GM23248 (cell line): ENCODE data around the gene GRIK3. TPM values are rescaled to one million over a fixed set of nuclear protein-coding genes. Genes with fewer than 3 reads are reported as not detected.

Experiments
- DNase-seq: peaks from one replicate; pipeline ENCODE4 v3.0.0-alpha.2; 2015
- H2AFZ ChIP-seq: fragments of 200-600 bp; sonication (generic); 2 replicates; pipeline ENCODE4 v1.6.1; 2016; ENCODE audit warnings: antibody characterized with exemption
- H3F3A ChIP-seq: fragments of 200-600 bp; sonication (generic); 2 replicates; pipeline ENCODE4 v1.6.1; 2016; ENCODE audit warnings: mild to moderate bottlenecking, antibody characterized with exemption, mixed run types; ENCODE audit not compliant: insufficient read depth
- H3K27ac ChIP-seq: fragments of 200-600 bp; sonication (generic); 2 replicates; pipeline ENCODE4 v1.5.1; 2016; ENCODE audit warnings: mild to moderate bottlenecking
- H3K27me3 ChIP-seq: fragments of 200-600 bp; sonication (generic); replicated peaks from 2 replicates; pipeline ENCODE4 v1.6.1; 2016; ENCODE audit warnings: mild to moderate bottlenecking; ENCODE audit not compliant: insufficient read depth
- H3K36me3 ChIP-seq: fragments of 200-600 bp; sonication (generic); 2 replicates; pipeline ENCODE4 v1.6.1; 2016; ENCODE audit warnings: low read depth, mild to moderate bottlenecking
- H3K4me1 ChIP-seq: fragments of 200-600 bp; sonication (generic); 2 replicates; pipeline ENCODE4 v1.6.1; 2016; ENCODE audit warnings: mild to moderate bottlenecking; ENCODE audit not compliant: insufficient read depth
- H3K4me2 ChIP-seq: fragments of 200-600 bp; sonication (generic); one replicate; pipeline ENCODE4 v1.6.1; 2016; ENCODE audit warnings: mild to moderate bottlenecking; ENCODE audit not compliant: unreplicated experiment
- H3K4me3 ChIP-seq: fragments of 200-600 bp; sonication (generic); 2 replicates; pipeline ENCODE4 v1.5.1; 2016; ENCODE audit warnings: mild to moderate bottlenecking
- H3K79me2 ChIP-seq: fragments of 200-600 bp; sonication (generic); 2 replicates; pipeline ENCODE4 v1.6.1; 2016; ENCODE audit warnings: mild to moderate bottlenecking; ENCODE audit not compliant: insufficient read depth
- H3K9ac ChIP-seq: fragments of 200-600 bp; sonication (generic); 2 replicates; pipeline ENCODE4 v1.6.1; 2016; ENCODE audit warnings: mild to moderate bottlenecking
- H3K9me2 ChIP-seq: fragments of 200-600 bp; sonication (generic); 2 replicates; pipeline ENCODE4 v1.6.1; 2016; ENCODE audit warnings: mixed run types, mild to moderate bottlenecking, moderate library complexity; ENCODE audit not compliant: insufficient read depth
- H3K9me3 ChIP-seq: fragments of 200-600 bp; sonication (generic); one replicate; pipeline ENCODE4 v1.6.1; 2017; ENCODE audit warnings: low read depth
- H4K20me1 ChIP-seq: fragments of 200-600 bp; sonication (generic); 2 replicates; pipeline ENCODE4 v1.6.0; 2016; ENCODE audit not compliant: insufficient read depth
- EZH2 ChIP-seq: fragments of 200-600 bp; sonication (generic); IDR thresholded peaks from 2 replicates; pipeline ENCODE4 v1.6.1; 2018; ENCODE audit warnings: antibody characterized with exemption, mild to moderate bottlenecking; ENCODE audit not compliant: insufficient read depth, poor library complexity, severe bottlenecking
- EZH2phosphoT487 ChIP-seq: fragments of 200-600 bp; sonication (generic); IDR thresholded peaks from 2 replicates; pipeline ENCODE4 v1.6.1; 2018; ENCODE audit warnings: antibody characterized with exemption, moderate library complexity, mild to moderate bottlenecking, low read depth; ENCODE audit not compliant: insufficient read depth
- WGBS, 2 experiments: methylation state at CpG; one replicate each; pipeline ENCODE4 v1.1.6; 2015 to 2017; ENCODE audit warnings: low lambda C conversion rate in 2 of 2, low coverage in 1 of 2; ENCODE audit errors: missing lambda C conversion rate in 2 of 2; 5-methylcytosine and 5-hydroxymethylcytosine counted together
- in situ Hi-C: fragments of 300-500 bp; cut with MboI; formaldehyde crosslinking; loops from 2 replicates; pipeline ENCODE4 v1.15.0; 2020
- polyA plus RNA-seq: library from polyadenylated mRNA; unstranded; fragments of >200 nt; fragmentation: Nextera tagmentation; extraction: Ambion mirVana; gene quantifications from 2 replicates; pipeline ENCODE4 v1.2.1, GENCODE V29; 2016
- total RNA-seq: library from RNA; depleted of rRNA; stranded (reverse); fragments of >200 nt; shearing (Covaris generic); gene quantifications from 2 replicates; pipeline ENCODE4 v1.2.3, GENCODE V29; 2014

The GRIK3 gene
- total and polyA plus RNA-seq, 2 experiments from 2014 or later = not detected

DNA sequence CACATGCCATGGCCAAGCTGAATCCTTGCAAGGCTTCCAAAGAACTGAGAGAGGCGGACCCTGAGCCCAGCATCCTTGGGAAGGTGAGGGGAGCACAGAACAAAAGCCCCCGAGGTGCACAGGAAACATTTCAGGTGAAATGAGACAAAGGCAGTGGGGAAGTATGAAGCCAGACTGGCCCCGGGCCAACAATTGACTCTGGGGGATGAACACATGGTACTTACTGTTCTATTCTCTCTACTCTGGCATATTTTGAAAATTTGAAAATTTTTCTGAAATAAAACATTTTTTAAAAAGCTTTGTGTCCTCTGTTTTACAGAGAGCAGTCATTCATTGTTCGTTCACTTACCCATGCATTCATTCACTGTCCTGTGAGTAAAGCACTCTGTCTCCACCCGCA, 77.7 kb downstream of the GRIK3 start:
- no peaks in the 10 kb centered on the region for H3K36me3 ChIP-seq
- H3K9me3 ChIP-seq = no peaks in the 10 kb centered on the region
- no peaks in the 10 kb centered on the region for H3K9me2 ChIP-seq
- no peaks in the 10 kb centered on the region for H3K27me3 ChIP-seq
- in situ Hi-C loops = no loop called here
- no peak for TF ChIP-seq EZH2phosphoT487
- no peak for TF ChIP-seq EZH2
- H3K79me2 ChIP-seq = no peaks in the 10 kb centered on the region
- no peak for DNase-seq
- H3K4me2 ChIP-seq = no peak overlapping the region
- WGBS, 2 experiments = 24% methylated on average over 5 of the region's 5 CpGs
- H3K4me1 ChIP-seq = no peaks in the 10 kb centered on the region
- no peak overlapping the region for H3K4me3 ChIP-seq
- H3F3A ChIP-seq = no peaks in the 10 kb centered on the region
- no peak overlapping the region for H2AFZ ChIP-seq
- no peak overlapping the region for H3K9ac ChIP-seq
- no peak overlapping the region for H3K27ac ChIP-seq
- H4K20me1 ChIP-seq = no peaks in the 10 kb centered on the region

DNA sequence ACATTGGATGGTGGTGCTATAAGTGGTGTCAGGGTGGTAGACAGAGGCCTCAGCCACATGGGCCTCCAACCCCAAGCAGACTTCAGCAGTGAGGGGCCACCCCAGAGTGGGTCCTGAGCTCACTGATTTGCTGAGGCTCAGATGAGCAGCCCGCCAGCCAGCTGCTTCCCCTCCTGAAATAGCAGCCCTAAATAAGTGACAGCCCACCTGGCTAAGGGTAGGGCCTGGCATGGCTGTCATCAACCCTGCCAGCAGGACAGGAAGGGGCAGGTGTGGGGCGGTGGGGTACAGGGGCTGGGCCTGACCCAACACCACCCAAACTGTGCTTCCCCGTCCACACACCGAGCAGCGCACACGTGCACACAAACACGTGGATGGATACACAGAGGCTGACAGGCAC, 79.3 kb downstream of the GRIK3 start:
- Histone ChIP-seq H3K4me1 (no peaks in the 10 kb centered on the region), H3K36me3 (no peaks in the 10 kb centered on the region), H3K4me2 (no peak overlapping the region), H3K9me2 (no peaks in the 10 kb centered on the region), H3K9me3 (no peaks in the 10 kb centered on the region), H3K9ac (no peak overlapping the region), H3K4me3 (no peak overlapping the region), H4K20me1 (no peaks in the 10 kb centered on the region), H3K79me2 (no peaks in the 10 kb centered on the region), H3K27me3 (no peaks in the 10 kb centered on the region), H3K27ac (no peak overlapping the region), H2AFZ (no peak overlapping the region), H3F3A (no peaks in the 10 kb centered on the region)
- in situ Hi-C loops = no loop called here
- no peak for DNase-seq
- 62 to 72% methylated on average over 7 of the region's 7 CpGs for WGBS, 2 experiments
- TF ChIP-seq EZH2 (no peak), EZH2phosphoT487 (no peak)

DNA sequence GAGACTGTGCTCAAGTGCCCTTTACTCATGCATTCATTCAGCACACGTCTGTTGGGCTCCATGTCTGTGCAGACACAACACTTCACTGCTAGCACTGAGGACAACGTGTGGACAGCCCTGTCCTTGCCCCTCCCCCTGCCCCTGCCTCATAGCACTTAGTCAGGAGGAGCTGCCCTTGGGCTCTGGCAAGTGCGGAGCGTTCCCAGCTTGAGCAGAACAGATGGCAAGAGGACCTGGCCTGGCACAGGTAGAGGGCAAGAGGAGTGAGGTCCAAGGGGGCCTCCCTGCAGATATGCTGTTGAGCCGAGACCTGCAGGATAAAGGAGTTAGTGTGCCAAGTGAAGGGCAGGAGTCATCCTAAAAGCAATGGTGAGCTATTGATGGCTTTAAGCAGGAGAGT, 81.3 kb downstream of the GRIK3 start:
- H4K20me1 ChIP-seq = no peaks in the 10 kb centered on the region
- no peak overlapping the region for H3K27ac ChIP-seq
- no peaks in the 10 kb centered on the region for H3K4me1 ChIP-seq
- no peaks in the 10 kb centered on the region for H3K9me3 ChIP-seq
- no peak overlapping the region for H3K4me2 ChIP-seq
- no peaks in the 10 kb centered on the region for H3K79me2 ChIP-seq
- no peaks in the 10 kb centered on the region for H3K27me3 ChIP-seq
- no peak overlapping the region for H3K4me3 ChIP-seq
- H3K9me2 ChIP-seq = no peaks in the 10 kb centered on the region
- 17 to 19% methylated on average over 5 of the region's 5 CpGs for WGBS, 2 experiments
- H3F3A ChIP-seq = no peaks in the 10 kb centered on the region
- H3K9ac ChIP-seq = no peak overlapping the region
- in situ Hi-C loops = no loop called here
- TF ChIP-seq EZH2 (no peak), EZH2phosphoT487 (no peak)
- H3K36me3 ChIP-seq = no peaks in the 10 kb centered on the region
- H2AFZ ChIP-seq = no peak overlapping the region
- no peak for DNase-seq

DNA sequence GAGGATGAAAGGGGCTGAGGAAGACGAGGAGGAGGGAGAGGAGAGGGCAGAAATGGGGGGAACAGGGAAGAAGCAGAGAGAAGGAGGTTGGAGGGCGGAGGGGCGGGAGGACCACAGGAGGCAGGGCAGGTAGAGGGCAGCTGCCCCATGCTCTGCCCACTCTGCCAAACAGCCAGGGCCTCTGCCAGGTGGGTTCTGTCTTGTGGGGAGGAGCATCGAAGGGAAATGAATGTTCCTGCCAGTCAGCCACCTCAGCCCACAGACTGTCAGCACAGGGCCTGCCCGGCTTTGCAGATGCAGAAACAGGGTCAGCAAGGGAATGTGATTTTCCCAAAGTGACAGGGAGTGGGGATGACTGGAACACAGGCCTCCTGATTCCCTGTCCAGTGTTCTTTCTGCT, 82.6 kb downstream of the GRIK3 start:
- Histone ChIP-seq H3K4me2 (no peak overlapping the region), H3K36me3 (no peaks in the 10 kb centered on the region), H3K4me3 (no peak overlapping the region), H3K27me3 (no peaks in the 10 kb centered on the region), H4K20me1 (no peaks in the 10 kb centered on the region), H3K9me2 (no peaks in the 10 kb centered on the region), H3K9me3 (no peaks in the 10 kb centered on the region), H3F3A (no peaks in the 10 kb centered on the region), H3K4me1 (no peaks in the 10 kb centered on the region), H2AFZ (no peak overlapping the region), H3K27ac (no peak overlapping the region), H3K79me2 (no peaks in the 10 kb centered on the region), H3K9ac (no peak overlapping the region)
- TF ChIP-seq EZH2phosphoT487 (no peak), EZH2 (no peak)
- no peak for DNase-seq
- in situ Hi-C loops = no loop called here
- WGBS, 2 experiments = 34 to 41% methylated on average over 3 to 5 of the region's 5 CpGs

DNA sequence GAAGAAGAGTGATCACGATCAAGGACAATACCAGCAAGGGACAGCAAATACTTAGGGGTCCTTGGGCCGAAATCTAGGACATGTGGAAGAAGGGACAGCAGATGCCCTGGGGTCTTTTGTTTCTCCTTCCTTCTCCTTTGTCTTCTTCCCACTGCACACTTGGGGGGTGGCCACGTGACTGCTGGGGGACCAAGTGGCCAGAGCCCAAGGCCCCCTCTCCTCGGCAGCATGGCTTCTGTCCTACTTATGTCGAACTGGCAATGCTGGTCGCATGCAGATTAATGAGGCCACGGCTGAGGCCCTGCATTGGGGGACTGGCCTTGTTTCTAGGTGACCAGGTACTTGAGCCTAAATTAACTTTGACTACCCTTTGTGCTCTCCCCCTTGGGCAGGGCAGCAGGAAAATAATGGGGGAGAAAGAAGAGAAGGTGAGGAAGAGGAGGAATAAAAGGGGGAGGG, 83.0 kb downstream of the GRIK3 start:
- TF ChIP-seq EZH2 = no peak
- no peak for TF ChIP-seq EZH2phosphoT487
- no peaks in the 10 kb centered on the region for H3K9me3 ChIP-seq
- H2AFZ ChIP-seq = no peak overlapping the region
- H3K9ac ChIP-seq = no peak overlapping the region
- H3K9me2 ChIP-seq = no peaks in the 10 kb centered on the region
- H3K4me1 ChIP-seq = no peaks in the 10 kb centered on the region
- in situ Hi-C loops = no loop called here
- no peak overlapping the region for H3K27ac ChIP-seq
- no peaks in the 10 kb centered on the region for H3F3A ChIP-seq
- no peaks in the 10 kb centered on the region for H3K36me3 ChIP-seq
- 17 to 18% methylated on average over 7 of the region's 7 CpGs for WGBS, 2 experiments
- no peaks in the 10 kb centered on the region for H3K79me2 ChIP-seq
- H3K27me3 ChIP-seq = no peaks in the 10 kb centered on the region
- no peak overlapping the region for H3K4me2 ChIP-seq
- no peaks in the 10 kb centered on the region for H4K20me1 ChIP-seq
- DNase-seq = no peak
- no peak overlapping the region for H3K4me3 ChIP-seq
